ENCODE measurements around the gene THBS3. TPM values are rescaled to one million over a fixed set of nuclear protein-coding genes. Genes with fewer than 3 reads are reported as not detected.

THBS3 gene
- total and polyA plus RNA-seq, 2 of the 13 experiments (the other 11 are each of a cell fraction or from before 2014, with no cell fraction given): 0.86 to 3.6 TPM

DNA sequence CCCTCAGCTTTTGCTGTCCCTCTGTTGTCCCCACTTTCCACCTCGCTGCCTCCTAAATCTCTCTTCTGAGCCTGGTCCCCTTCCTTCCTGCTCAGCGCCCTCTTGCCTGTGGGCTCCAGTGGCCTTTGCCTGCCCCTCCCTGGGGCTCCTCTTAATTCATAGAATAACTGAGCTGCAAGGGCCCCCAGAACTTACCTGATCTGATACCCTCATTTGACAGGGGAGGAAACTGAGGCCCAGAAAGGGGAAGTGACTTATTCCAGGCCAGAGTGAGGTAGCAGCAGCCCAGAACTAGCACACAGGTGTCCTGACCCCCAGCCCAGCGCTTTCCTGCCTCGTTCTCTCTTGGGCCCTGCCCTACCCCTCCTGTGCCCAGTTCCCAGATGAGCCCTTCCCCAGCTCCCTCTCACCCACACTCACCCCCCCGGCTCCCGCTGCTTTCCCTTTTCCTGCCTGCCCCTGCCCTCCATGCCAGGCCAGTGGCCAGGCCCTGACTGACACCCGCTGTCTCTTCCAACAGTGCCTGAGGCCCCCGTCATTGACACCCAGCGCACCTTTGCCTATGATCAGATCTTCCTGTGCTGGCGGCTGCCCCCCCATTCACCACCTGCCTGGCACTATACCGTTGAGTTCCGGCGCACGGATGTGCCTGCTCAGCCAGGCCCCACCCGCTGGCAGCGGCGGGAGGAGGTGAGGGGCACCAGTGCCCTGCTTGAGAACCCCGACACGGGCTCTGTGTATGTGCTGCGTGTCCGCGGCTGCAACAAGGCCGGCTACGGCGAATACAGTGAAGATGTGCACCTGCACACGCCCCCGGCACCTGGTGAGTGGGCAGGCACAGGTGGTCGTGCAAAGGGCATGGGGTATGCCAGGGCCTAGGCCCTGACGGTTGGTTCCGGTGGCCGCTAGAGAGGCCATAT lies 28.3 kb downstream of the THBS3 start (continued):
- TF ChIP-seq ZNF776 (CRISPR knock-in tag; IDR thresholded peaks at IDR 0.05): no peak
- TF ChIP-seq MTF2 (CRISPR knock-in tag; IDR thresholded peaks at IDR 0.05; ENCODE audit: borderline replicate concordance): 0 out of 2 replicates have a peak, but pooled peaks have one; percentile 50
- no peak for TF ChIP-seq ZNF326 (CRISPR knock-in tag; IDR thresholded peaks at IDR 0.05; ENCODE audit: borderline replicate concordance)
- TF ChIP-seq, protein P1, sequence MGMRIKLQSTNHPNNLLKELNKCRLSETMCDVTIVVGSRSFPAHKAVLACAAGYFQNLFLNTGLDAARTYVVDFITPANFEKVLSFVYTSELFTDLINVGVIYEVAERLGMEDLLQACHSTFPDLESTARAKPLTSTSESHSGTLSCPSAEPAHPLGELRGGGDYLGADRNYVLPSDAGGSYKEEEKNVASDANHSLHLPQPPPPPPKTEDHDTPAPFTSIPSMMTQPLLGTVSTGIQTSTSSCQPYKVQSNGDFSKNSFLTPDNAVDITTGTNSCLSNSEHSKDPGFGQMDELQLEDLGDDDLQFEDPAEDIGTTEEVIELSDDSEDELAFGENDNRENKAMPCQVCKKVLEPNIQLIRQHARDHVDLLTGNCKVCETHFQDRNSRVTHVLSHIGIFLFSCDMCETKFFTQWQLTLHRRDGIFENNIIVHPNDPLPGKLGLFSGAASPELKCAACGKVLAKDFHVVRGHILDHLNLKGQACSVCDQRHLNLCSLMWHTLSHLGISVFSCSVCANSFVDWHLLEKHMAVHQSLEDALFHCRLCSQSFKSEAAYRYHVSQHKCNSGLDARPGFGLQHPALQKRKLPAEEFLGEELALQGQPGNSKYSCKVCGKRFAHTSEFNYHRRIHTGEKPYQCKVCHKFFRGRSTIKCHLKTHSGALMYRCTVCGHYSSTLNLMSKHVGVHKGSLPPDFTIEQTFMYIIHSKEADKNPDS (CRISPR knock-in tag; IDR thresholded peaks at IDR 0.05): no peak
- TF ChIP-seq, protein P2, sequence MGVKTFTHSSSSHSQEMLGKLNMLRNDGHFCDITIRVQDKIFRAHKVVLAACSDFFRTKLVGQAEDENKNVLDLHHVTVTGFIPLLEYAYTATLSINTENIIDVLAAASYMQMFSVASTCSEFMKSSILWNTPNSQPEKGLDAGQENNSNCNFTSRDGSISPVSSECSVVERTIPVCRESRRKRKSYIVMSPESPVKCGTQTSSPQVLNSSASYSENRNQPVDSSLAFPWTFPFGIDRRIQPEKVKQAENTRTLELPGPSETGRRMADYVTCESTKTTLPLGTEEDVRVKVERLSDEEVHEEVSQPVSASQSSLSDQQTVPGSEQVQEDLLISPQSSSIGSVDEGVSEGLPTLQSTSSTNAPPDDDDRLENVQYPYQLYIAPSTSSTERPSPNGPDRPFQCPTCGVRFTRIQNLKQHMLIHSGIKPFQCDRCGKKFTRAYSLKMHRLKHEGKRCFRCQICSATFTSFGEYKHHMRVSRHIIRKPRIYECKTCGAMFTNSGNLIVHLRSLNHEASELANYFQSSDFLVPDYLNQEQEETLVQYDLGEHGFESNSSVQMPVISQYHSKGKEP (CRISPR knock-in tag; IDR thresholded peaks at IDR 0.05): no peak
- TF ChIP-seq ZNF225 (CRISPR knock-in tag; IDR thresholded peaks at IDR 0.05): 0 out of 2 replicates have a peak, but pooled peaks have one; percentile 3
- no peak for TF ChIP-seq ZC3H4 (CRISPR knock-in tag; IDR thresholded peaks at IDR 0.05; ENCODE audit: borderline replicate concordance)
- TF ChIP-seq, protein P3, sequence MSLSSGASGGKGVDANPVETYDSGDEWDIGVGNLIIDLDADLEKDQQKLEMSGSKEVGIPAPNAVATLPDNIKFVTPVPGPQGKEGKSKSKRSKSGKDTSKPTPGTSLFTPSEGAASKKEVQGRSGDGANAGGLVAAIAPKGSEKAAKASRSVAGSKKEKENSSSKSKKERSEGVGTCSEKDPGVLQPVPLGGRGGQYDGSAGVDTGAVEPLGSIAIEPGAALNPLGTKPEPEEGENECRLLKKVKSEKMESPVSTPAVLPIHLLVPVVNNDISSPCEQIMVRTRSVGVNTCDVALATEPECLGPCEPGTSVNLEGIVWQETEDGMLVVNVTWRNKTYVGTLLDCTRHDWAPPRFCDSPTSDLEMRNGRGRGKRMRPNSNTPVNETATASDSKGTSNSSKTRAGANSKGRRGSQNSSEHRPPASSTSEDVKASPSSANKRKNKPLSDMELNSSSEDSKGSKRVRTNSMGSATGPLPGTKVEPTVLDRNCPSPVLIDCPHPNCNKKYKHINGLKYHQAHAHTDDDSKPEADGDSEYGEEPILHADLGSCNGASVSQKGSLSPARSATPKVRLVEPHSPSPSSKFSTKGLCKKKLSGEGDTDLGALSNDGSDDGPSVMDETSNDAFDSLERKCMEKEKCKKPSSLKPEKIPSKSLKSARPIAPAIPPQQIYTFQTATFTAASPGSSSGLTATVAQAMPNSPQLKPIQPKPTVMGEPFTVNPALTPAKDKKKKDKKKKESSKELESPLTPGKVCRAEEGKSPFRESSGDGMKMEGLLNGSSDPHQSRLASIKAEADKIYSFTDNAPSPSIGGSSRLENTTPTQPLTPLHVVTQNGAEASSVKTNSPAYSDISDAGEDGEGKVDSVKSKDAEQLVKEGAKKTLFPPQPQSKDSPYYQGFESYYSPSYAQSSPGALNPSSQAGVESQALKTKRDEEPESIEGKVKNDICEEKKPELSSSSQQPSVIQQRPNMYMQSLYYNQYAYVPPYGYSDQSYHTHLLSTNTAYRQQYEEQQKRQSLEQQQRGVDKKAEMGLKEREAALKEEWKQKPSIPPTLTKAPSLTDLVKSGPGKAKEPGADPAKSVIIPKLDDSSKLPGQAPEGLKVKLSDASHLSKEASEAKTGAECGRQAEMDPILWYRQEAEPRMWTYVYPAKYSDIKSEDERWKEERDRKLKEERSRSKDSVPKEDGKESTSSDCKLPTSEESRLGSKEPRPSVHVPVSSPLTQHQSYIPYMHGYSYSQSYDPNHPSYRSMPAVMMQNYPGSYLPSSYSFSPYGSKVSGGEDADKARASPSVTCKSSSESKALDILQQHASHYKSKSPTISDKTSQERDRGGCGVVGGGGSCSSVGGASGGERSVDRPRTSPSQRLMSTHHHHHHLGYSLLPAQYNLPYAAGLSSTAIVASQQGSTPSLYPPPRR (CRISPR knock-in tag; IDR thresholded peaks at IDR 0.05; ENCODE audit: borderline replicate concordance): 0 out of 2 replicates have a peak, but pooled peaks have one; percentile 4
- TF ChIP-seq, protein P4, sequence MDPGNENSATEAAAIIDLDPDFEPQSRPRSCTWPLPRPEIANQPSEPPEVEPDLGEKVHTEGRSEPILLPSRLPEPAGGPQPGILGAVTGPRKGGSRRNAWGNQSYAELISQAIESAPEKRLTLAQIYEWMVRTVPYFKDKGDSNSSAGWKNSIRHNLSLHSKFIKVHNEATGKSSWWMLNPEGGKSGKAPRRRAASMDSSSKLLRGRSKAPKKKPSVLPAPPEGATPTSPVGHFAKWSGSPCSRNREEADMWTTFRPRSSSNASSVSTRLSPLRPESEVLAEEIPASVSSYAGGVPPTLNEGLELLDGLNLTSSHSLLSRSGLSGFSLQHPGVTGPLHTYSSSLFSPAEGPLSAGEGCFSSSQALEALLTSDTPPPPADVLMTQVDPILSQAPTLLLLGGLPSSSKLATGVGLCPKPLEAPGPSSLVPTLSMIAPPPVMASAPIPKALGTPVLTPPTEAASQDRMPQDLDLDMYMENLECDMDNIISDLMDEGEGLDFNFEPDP (CRISPR knock-in tag; conservative IDR thresholded peaks at IDR 0.05): 0 out of 2 replicates have a peak, but pooled peaks have one; percentile 58
- no peak for TF ChIP-seq NFIC (IDR thresholded peaks at IDR 0.05; ENCODE audit: low read length)
- no peak for TF ChIP-seq SIN3B (IDR thresholded peaks at IDR 0.05; ENCODE audit: low read length)
- no peak for TF ChIP-seq ZNF333 (CRISPR knock-in tag; IDR thresholded peaks at IDR 0.05; ENCODE audit: borderline replicate concordance)
- no peak for TF ChIP-seq JARID2 (CRISPR knock-in tag; IDR thresholded peaks at IDR 0.05; ENCODE audit: insufficient replicate concordance)
- no peak for TF ChIP-seq SNRNP70 (IDR thresholded peaks at IDR 0.05; ENCODE audit: low read depth, low read length)
- no peak for TF ChIP-seq ESRRA (CRISPR knock-in tag; IDR thresholded peaks at IDR 0.05; ENCODE audit: low read depth)
- no peak for TF ChIP-seq BCL6 (CRISPR knock-in tag; IDR thresholded peaks at IDR 0.05)
- no peak for TF ChIP-seq SPEN (CRISPR knock-in tag; IDR thresholded peaks at IDR 0.05; ENCODE audit: low read depth)
- TF ChIP-seq NR2C2 (CRISPR knock-in tag; IDR thresholded peaks at IDR 0.05; ENCODE audit: borderline replicate concordance): peak; percentile 8; the same call in 1 of the 2 replicates
